NB4 (cell line): ENCODE results near the gene NXN.

Experiments
- CTCF ChIP-seq: IDR thresholded peaks from one replicate; pipeline ENCODE4 v1.5.1; 2012; ENCODE audit warnings: low read depth, low read length
- MYC ChIP-seq: IDR thresholded peaks from 2 replicates; pipeline ENCODE4 v1.6.1; 2011; ENCODE audit warnings: low read depth, low read length
- POLR2A ChIP-seq: IDR thresholded peaks from 2 replicates; pipeline ENCODE4 v1.6.1; 2011; ENCODE audit warnings: mild to moderate bottlenecking; ENCODE audit not compliant: insufficient read length; ENCODE audit errors: extremely low read depth

- TF ChIP-seq POLR2A (no peak), CTCF (no peak), MYC (no peak)
Observed at GRCh38 chr17:907725-908124, 71.9 kb downstream of the NXN start.
